PC-3 (cell line): Measurements from ENCODE around the gene ZRANB3. TPM values are rescaled to one million over a fixed set of nuclear protein-coding genes. Genes with fewer than 3 reads are reported as not detected.

ENCODE experiments used
- ATAC-seq: fragments of 200-7000 bp; cut with Tn5 transposase; 2 replicates; pipeline ENCODE4 v1.9.1; 2020; ENCODE audit warnings: mild to moderate bottlenecking, moderate library complexity
- BruUV-seq: library from RNA; stranded (reverse); fragments of 400-500 nt; replicated peaks from 2 replicates; lab custom pipeline; 2021; lab: Mats Ljungman, UMichigan
- CTCF ChIA-PET: fragments of 300-600 bp; sonication (Branson Sonifier 250); formaldehyde crosslinking; loops from one replicate; lab custom pipeline; 2022; ENCODE audit warnings: antibody characterized with exemption; lab: Charles Lee
- POLR2A ChIA-PET: fragments of 300-600 bp; sonication (Branson Sonifier 250); formaldehyde crosslinking; loops from one replicate; lab custom pipeline; 2022; ENCODE audit warnings: antibody characterized with exemption; ENCODE audit not compliant: unreplicated experiment; lab: Charles Lee
- DNase-seq: peaks from one replicate; pipeline ENCODE4 v3.0.0-alpha.2; 2015
- H2AFZ ChIP-seq: fragments of 300-600 bp; sonication (generic); 2 replicates; pipeline ENCODE4 v1.6.0; 2016; ENCODE audit warnings: antibody characterized with exemption, low read length
- H3F3A ChIP-seq: fragments of 300-600 bp; sonication (generic); one replicate; pipeline ENCODE4 v1.6.0; 2017; ENCODE audit warnings: antibody characterized with exemption, low read length, control low read depth, mild to moderate bottlenecking; ENCODE audit not compliant: unreplicated experiment
- H3K27ac ChIP-seq: fragments of 300-600 bp; sonication (generic); 2 replicates; pipeline ENCODE4 v1.5.1; 2016; ENCODE audit warnings: mild to moderate bottlenecking, low read length
- H3K27me3 ChIP-seq: fragments of 300-600 bp; sonication (generic); 2 replicates; pipeline ENCODE4 v1.6.1; 2016; ENCODE audit warnings: low read length, mixed read lengths
- H3K36me3 ChIP-seq: fragments of 300-600 bp; sonication (generic); 2 replicates; pipeline ENCODE4 v1.6.1; 2016; ENCODE audit warnings: low read depth, mixed run types, low read length, mixed read lengths
- H3K4me1 ChIP-seq: fragments of 300-600 bp; sonication (generic); 2 replicates; pipeline ENCODE4 v1.5.1; 2016; ENCODE audit warnings: low read length; ENCODE audit not compliant: insufficient read depth
- H3K4me2 ChIP-seq: fragments of 300-600 bp; sonication (generic); 2 replicates; pipeline ENCODE4 v1.6.0; 2016; ENCODE audit warnings: low read length
- H3K4me3 ChIP-seq: fragments of 300-600 bp; sonication (generic); 2 replicates; pipeline ENCODE4 v1.5.1; 2016; ENCODE audit warnings: mild to moderate bottlenecking, low read length, mixed read lengths
- H3K79me2 ChIP-seq: fragments of 300-600 bp; sonication (generic); 2 replicates; pipeline ENCODE4 v1.6.1; 2017; ENCODE audit warnings: low read length, mixed read lengths
- H3K9ac ChIP-seq: fragments of 300-600 bp; sonication (generic); 2 replicates; pipeline ENCODE4 v1.6.0; 2016; ENCODE audit warnings: mild to moderate bottlenecking, low read length
- H3K9me2 ChIP-seq: fragments of 300-600 bp; sonication (generic); replicated peaks from 2 replicates; pipeline ENCODE4 v1.6.1; 2016; ENCODE audit warnings: mixed run types, low read length, mixed read lengths
- H3K9me3 ChIP-seq: fragments of 300-600 bp; sonication (generic); 2 replicates; pipeline ENCODE4 v1.6.1; 2016; ENCODE audit warnings: low read length, mixed read lengths
- H4K20me1 ChIP-seq: fragments of 300-600 bp; sonication (generic); 2 replicates; pipeline ENCODE4 v1.6.1; 2016; ENCODE audit warnings: low read length, mixed read lengths
- EZH2 ChIP-seq: fragments of 300-600 bp; sonication (generic); IDR thresholded peaks from one replicate; pipeline ENCODE4 v1.6.1; 2017; ENCODE audit warnings: antibody characterized with exemption, mild to moderate bottlenecking, low read length; ENCODE audit not compliant: unreplicated experiment
- EZH2phosphoT487 ChIP-seq: fragments of 300-600 bp; sonication (generic); IDR thresholded peaks from 2 replicates; pipeline ENCODE4 v1.6.1; 2018; ENCODE audit warnings: mild to moderate bottlenecking, antibody characterized with exemption, low read length, borderline replicate concordance
- intact Hi-C: fragments of 100-400 bp; cut with micrococcal nuclease; formaldehyde crosslinking; loops from 2 replicates; pipeline ENCODE4 v1.9.0; 2023
- total RNA-seq: library from RNA; depleted of rRNA; stranded (reverse); fragments of >200 nt; gene quantifications from 2 replicates; pipeline ENCODE4 v1.2.3, GENCODE V29; 2014
- TF ChIP-seq, protein P1 (sequence below): fragments of 300-600 bp; sonication (generic); conservative IDR thresholded peaks from 2 replicates; pipeline ENCODE4 v1.5.1; 2017; ENCODE audit warnings: antibody characterized with exemption, low read depth, mild to moderate bottlenecking, low read length

Gene ZRANB3
- total RNA-seq, 1 experiment from 2014 or later: 8.6 TPM

DNA sequence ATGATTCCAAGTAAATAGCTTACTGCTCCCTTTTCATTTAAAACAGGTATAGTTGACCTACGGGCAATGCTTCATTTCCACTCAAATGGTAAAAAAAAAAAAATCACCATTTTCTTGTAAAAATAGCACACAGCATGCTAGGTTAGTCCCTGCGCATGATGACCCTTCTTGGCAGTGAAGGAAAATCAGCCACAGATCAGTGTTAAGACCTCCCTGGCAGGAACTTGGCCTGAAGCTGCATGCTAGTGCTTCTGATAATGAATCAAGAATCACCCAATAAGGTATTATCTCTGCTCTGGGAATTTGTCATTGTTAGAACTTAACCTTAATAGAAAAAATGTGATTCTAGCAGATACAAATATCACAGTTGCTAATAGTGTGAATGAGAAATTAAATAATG, 312.6 kb downstream of the ZRANB3 start:
- ChIA-PET CTCF (no interaction called here), POLR2A (no interaction called here)
- no peak overlapping the region for H3K27ac ChIP-seq
- no peaks in the 10 kb centered on the region for H3K79me2 ChIP-seq
- no peak overlapping the region for H3K4me2 ChIP-seq
- no peaks in the 10 kb centered on the region for H3K9me3 ChIP-seq
- H4K20me1 ChIP-seq: no peaks in the 10 kb centered on the region
- no peak overlapping the region for H3K4me3 ChIP-seq
- no peak for DNase-seq
- no peak for ATAC-seq
- H3K27me3 ChIP-seq: no peaks in the 10 kb centered on the region
- H3K9me2 ChIP-seq: no peaks in the 10 kb centered on the region
- H3K9ac ChIP-seq: no peak overlapping the region
- intact Hi-C loops: no loop called here
- peaks cover 7% of the 10 kb centered on the region; the same call in 1 of the 2 replicates for H3K4me1 ChIP-seq
- no TSS peak for BruUV-seq
- TF ChIP-seq EZH2 (no peak), EZH2phosphoT487 (no peak)
- TF ChIP-seq, protein P1, sequence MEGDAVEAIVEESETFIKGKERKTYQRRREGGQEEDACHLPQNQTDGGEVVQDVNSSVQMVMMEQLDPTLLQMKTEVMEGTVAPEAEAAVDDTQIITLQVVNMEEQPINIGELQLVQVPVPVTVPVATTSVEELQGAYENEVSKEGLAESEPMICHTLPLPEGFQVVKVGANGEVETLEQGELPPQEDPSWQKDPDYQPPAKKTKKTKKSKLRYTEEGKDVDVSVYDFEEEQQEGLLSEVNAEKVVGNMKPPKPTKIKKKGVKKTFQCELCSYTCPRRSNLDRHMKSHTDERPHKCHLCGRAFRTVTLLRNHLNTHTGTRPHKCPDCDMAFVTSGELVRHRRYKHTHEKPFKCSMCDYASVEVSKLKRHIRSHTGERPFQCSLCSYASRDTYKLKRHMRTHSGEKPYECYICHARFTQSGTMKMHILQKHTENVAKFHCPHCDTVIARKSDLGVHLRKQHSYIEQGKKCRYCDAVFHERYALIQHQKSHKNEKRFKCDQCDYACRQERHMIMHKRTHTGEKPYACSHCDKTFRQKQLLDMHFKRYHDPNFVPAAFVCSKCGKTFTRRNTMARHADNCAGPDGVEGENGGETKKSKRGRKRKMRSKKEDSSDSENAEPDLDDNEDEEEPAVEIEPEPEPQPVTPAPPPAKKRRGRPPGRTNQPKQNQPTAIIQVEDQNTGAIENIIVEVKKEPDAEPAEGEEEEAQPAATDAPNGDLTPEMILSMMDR: no peak
- H3F3A ChIP-seq: no peaks in the 10 kb centered on the region
- H2AFZ ChIP-seq: no peak overlapping the region
- H3K36me3 ChIP-seq: no peaks in the 10 kb centered on the region

DNA sequence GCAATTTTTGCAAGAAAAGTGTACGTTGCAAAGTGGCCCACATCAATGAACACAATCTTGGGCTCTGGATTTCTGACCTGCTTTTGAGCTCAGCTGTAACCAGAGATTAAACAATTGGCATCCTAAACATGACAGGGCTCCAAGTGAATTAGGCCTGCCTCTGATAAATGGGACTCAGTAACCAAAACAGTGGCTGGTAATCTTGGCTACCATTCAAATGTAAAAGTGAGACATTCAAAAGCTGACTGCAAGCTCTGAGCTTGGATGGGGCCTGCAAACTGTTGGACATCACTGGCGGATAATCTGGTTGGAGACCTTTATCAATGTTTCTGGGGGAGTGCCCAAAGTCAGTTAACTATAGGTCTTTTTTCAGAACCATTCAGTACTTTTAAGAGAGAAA, 318.3 kb downstream of the ZRANB3 start:
- no peaks in the 10 kb centered on the region for H3K4me1 ChIP-seq
- no peak overlapping the region for H3K9ac ChIP-seq
- ATAC-seq (no peak), DNase-seq (no peak)
- no peaks in the 10 kb centered on the region for H4K20me1 ChIP-seq
- POLR2A ChIA-PET: no interaction called here
- intact Hi-C loops: no loop called here
- H3F3A ChIP-seq: no peaks in the 10 kb centered on the region
- H3K4me3 ChIP-seq: no peak overlapping the region
- BruUV-seq: no TSS peak
- H3K79me2 ChIP-seq: no peaks in the 10 kb centered on the region
- no peaks in the 10 kb centered on the region for H3K9me3 ChIP-seq
- no peak overlapping the region for H2AFZ ChIP-seq
- CTCF ChIA-PET: no interaction called here
- TF ChIP-seq EZH2phosphoT487 (no peak), EZH2 (no peak)
- TF ChIP-seq, protein P1: no peak
- no peak overlapping the region for H3K4me2 ChIP-seq
- H3K36me3 ChIP-seq: no peaks in the 10 kb centered on the region
- no peaks in the 10 kb centered on the region for H3K27me3 ChIP-seq
- H3K9me2 ChIP-seq: no peaks in the 10 kb centered on the region
- H3K27ac ChIP-seq: no peak overlapping the region

DNA sequence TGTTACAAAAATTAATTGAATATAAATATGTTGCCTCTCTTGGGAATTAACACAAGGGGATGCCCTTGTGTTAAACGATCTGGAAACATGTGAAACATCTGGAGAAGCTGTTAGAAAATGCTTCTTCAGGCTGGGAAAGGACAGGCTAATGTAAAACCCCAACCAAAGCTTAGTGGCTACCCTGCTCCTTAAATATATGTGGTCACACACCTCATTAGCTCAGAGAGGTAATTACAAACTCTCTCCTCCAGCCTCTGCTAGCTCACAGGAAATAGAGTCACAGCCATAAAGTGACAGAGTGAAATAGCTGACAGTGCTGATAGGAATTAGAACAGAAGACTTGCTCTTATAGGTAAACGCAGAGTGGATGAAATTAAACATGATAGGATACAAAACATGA, 323.0 kb downstream of the ZRANB3 start:
- H3K27me3 ChIP-seq: no peaks in the 10 kb centered on the region
- no peak overlapping the region for H3K9ac ChIP-seq
- no peak overlapping the region for H2AFZ ChIP-seq
- no peaks in the 10 kb centered on the region for H3K79me2 ChIP-seq
- H3K4me2 ChIP-seq: no peak overlapping the region
- no peaks in the 10 kb centered on the region for H3K9me2 ChIP-seq
- no peak for DNase-seq
- no peaks in the 10 kb centered on the region for H3K36me3 ChIP-seq
- H3K4me3 ChIP-seq: no peak overlapping the region
- H4K20me1 ChIP-seq: no peaks in the 10 kb centered on the region
- ChIA-PET CTCF (no interaction called here), POLR2A (no interaction called here)
- no TSS peak for BruUV-seq
- H3F3A ChIP-seq: no peaks in the 10 kb centered on the region
- TF ChIP-seq EZH2: no peak
- TF ChIP-seq, protein P1: no peak
- no peak for TF ChIP-seq EZH2phosphoT487
- H3K4me1 ChIP-seq: no peaks in the 10 kb centered on the region
- no peak overlapping the region for H3K27ac ChIP-seq
- no peak for ATAC-seq
- intact Hi-C loops: no loop called here
- no peaks in the 10 kb centered on the region for H3K9me3 ChIP-seq
